Keratinocyte (primary cell): ENCODE measurements around the gene SLC18A2.

Experiments
- EZH2 ChIP-seq: IDR thresholded peaks from one replicate; pipeline ENCODE4 v1.6.1; 2012; ENCODE audit warnings: inconsistent platforms, mild to moderate bottlenecking, low read length, moderate library complexity
- TF ChIP-seq, protein P1 (sequence below), 3 experiments: IDR thresholded peaks in 1 of 3; conservative IDR thresholded peaks in 1 of 3; optimal IDR thresholded peaks in 1 of 3; 2 replicates in 2 of 3; 3 replicates in 1 of 3; pipeline versions ENCODE3 to v1.5.1; 2011; ENCODE audit warnings: low read length in 3 of 3, mild to moderate bottlenecking in 3 of 3, moderate library complexity in 2 of 3, control low read depth in 1 of 3, inconsistent platforms in 1 of 3; ENCODE audit not compliant: insufficient read depth in 2 of 3; ENCODE audit errors: extremely low read depth in 1 of 3

DNA sequence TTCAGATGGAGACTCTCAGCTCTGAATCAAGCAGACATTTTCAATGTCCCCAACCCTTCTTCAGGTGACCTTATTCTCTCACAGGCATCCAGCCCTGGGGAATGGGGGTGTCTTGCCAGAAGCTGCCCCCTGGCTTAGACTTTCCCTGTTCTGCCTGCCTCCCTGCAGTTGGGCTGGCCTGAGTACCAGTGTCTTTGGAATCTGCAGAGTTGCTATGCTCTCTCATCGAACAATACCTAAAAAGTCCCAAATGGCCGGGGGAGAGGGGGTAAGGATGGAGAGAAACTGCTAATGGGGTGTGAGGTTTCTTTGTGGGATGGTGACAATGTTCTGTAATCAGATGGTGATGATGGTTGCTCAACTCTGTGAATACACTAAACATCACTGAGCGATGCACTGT, 20.6 kb downstream of the SLC18A2 start:
- TF ChIP-seq, protein P1, sequence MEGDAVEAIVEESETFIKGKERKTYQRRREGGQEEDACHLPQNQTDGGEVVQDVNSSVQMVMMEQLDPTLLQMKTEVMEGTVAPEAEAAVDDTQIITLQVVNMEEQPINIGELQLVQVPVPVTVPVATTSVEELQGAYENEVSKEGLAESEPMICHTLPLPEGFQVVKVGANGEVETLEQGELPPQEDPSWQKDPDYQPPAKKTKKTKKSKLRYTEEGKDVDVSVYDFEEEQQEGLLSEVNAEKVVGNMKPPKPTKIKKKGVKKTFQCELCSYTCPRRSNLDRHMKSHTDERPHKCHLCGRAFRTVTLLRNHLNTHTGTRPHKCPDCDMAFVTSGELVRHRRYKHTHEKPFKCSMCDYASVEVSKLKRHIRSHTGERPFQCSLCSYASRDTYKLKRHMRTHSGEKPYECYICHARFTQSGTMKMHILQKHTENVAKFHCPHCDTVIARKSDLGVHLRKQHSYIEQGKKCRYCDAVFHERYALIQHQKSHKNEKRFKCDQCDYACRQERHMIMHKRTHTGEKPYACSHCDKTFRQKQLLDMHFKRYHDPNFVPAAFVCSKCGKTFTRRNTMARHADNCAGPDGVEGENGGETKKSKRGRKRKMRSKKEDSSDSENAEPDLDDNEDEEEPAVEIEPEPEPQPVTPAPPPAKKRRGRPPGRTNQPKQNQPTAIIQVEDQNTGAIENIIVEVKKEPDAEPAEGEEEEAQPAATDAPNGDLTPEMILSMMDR (optimal IDR thresholded peaks at IDR 0.05 in 1 of 3, IDR thresholded peaks at IDR 0.05 in 1 of 3, conservative IDR thresholded peaks at IDR 0.05 in 1 of 3; ENCODE audit: extremely low read depth in 1 of 3, insufficient read depth in 2 of 3, low read length in 3 of 3): no peak
- TF ChIP-seq EZH2: no peak
